ENCODE measurements around the gene FSHB. TPM values are rescaled to one million over a fixed set of nuclear protein-coding genes. Genes with fewer than 3 reads are reported as not detected.
"Not testable (repeated sequence)": the region's sequence is repeated elsewhere in the genome, so short reads cannot be mapped to it uniquely, and the experiment has no call there.

The FSHB gene
- total RNA-seq, 1 donor, result not detected

GRCh38 chr11:30260813-30261212 is 30.0 kb downstream of the FSHB start:
- no peaks in the 10 kb centered on the region for H3K4me1 ChIP-seq (ENCODE audit: insufficient read depth, low read length)
- DNase-seq (ENCODE audit: insufficient read length, low spot score, missing footprints), result no peak
- no peak overlapping the region for H2AFZ ChIP-seq (ENCODE audit: low read length)
- no peak overlapping the region for H3K4me3 ChIP-seq (ENCODE audit: insufficient read depth, low read length)
- H4K20me1 ChIP-seq (ENCODE audit: insufficient read depth, low read length), result no peaks in the 10 kb centered on the region
- no peaks in the 10 kb centered on the region for H3K36me3 ChIP-seq (ENCODE audit: insufficient read depth, low read length)
- H3K4me2 ChIP-seq (ENCODE audit: insufficient read depth, low read length), result no peak overlapping the region
- TF ChIP-seq CTCF (IDR thresholded peaks at IDR 0.05; ENCODE audit: extremely low read depth, low read depth, low read length), result no peak
- no peaks in the 10 kb centered on the region for H3K27me3 ChIP-seq (ENCODE audit: insufficient read depth, low read length)
- no peaks in the 10 kb centered on the region for H3K9me3 ChIP-seq (ENCODE audit: low read depth, low read length)
- H3K27ac ChIP-seq (ENCODE audit: low read depth, low read length), result no peak overlapping the region
- H3K79me2 ChIP-seq (ENCODE audit: insufficient read depth, low read length), result no peaks in the 10 kb centered on the region

- TF ChIP-seq CTCF (IDR thresholded peaks at IDR 0.05; ENCODE audit: extremely low read depth, low read depth, low read length), result no peak
- H3K9me3 ChIP-seq (ENCODE audit: low read depth, low read length), result no peaks in the 10 kb centered on the region
- H4K20me1 ChIP-seq (ENCODE audit: insufficient read depth, low read length), result no peaks in the 10 kb centered on the region
- H3K4me2 ChIP-seq (ENCODE audit: insufficient read depth, low read length), result no peak overlapping the region
- no peaks in the 10 kb centered on the region for H3K27me3 ChIP-seq (ENCODE audit: insufficient read depth, low read length)
- H3K4me3 ChIP-seq (ENCODE audit: insufficient read depth, low read length), result no peak overlapping the region
- H3K79me2 ChIP-seq (ENCODE audit: insufficient read depth, low read length), result no peaks in the 10 kb centered on the region
- H2AFZ ChIP-seq (ENCODE audit: low read length), result no peak overlapping the region
- no peaks in the 10 kb centered on the region for H3K4me1 ChIP-seq (ENCODE audit: insufficient read depth, low read length)
- no peak for DNase-seq (ENCODE audit: insufficient read length, low spot score, missing footprints)
- H3K36me3 ChIP-seq (ENCODE audit: insufficient read depth, low read length), result no peaks in the 10 kb centered on the region
- H3K27ac ChIP-seq (ENCODE audit: low read depth, low read length), result no peak overlapping the region
Observed at GRCh38 chr11:30261821-30262220, 31.0 kb downstream of the FSHB start.

GRCh38 chr11:30268638-30269037 is 37.8 kb downstream of the FSHB start:
- H3K4me3 ChIP-seq (ENCODE audit: insufficient read depth, low read length); DNase-seq (ENCODE audit: insufficient read length, low spot score, missing footprints); H3K36me3 ChIP-seq (ENCODE audit: insufficient read depth, low read length): not testable (repeated sequence)

GRCh38 chr11:30270671-30271070 is 39.9 kb downstream of the FSHB start:
- no peaks in the 10 kb centered on the region for H3K9me3 ChIP-seq (ENCODE audit: low read depth, low read length)
- no peaks in the 10 kb centered on the region for H3K27me3 ChIP-seq (ENCODE audit: insufficient read depth, low read length)
- H3K27ac ChIP-seq (ENCODE audit: low read depth, low read length), result no peak overlapping the region
- H4K20me1 ChIP-seq (ENCODE audit: insufficient read depth, low read length), result no peaks in the 10 kb centered on the region
- H3K36me3 ChIP-seq (ENCODE audit: insufficient read depth, low read length), result no peaks in the 10 kb centered on the region
- no peaks in the 10 kb centered on the region for H3K79me2 ChIP-seq (ENCODE audit: insufficient read depth, low read length)
- no peak for DNase-seq (ENCODE audit: insufficient read length, low spot score, missing footprints)
- no peak overlapping the region for H3K4me2 ChIP-seq (ENCODE audit: insufficient read depth, low read length)
- no peak for TF ChIP-seq CTCF (IDR thresholded peaks at IDR 0.05; ENCODE audit: extremely low read depth, low read depth, low read length)
- no peak overlapping the region for H3K4me3 ChIP-seq (ENCODE audit: insufficient read depth, low read length)
- no peaks in the 10 kb centered on the region for H3K4me1 ChIP-seq (ENCODE audit: insufficient read depth, low read length)
- no peak overlapping the region for H2AFZ ChIP-seq (ENCODE audit: low read length)

More at GRCh38 chr11:30268638-30269037, 37.8 kb downstream of the FSHB start:
- not testable (repeated sequence) for H3K4me2 ChIP-seq (ENCODE audit: insufficient read depth, low read length); H3K9me3 ChIP-seq (ENCODE audit: low read depth, low read length); H3K79me2 ChIP-seq (ENCODE audit: insufficient read depth, low read length); H3K4me1 ChIP-seq (ENCODE audit: insufficient read depth, low read length); H3K27ac ChIP-seq (ENCODE audit: low read depth, low read length); H2AFZ ChIP-seq (ENCODE audit: low read length); H4K20me1 ChIP-seq (ENCODE audit: insufficient read depth, low read length); H3K27me3 ChIP-seq (ENCODE audit: insufficient read depth, low read length)
